K562 (cell line): ENCODE data around the gene TENM4. TPM values are rescaled to one million over a fixed set of nuclear protein-coding genes. Genes with fewer than 3 reads are reported as not detected.

Source experiments
- ATAC-seq: fragments of 200-7000 bp; cut with Tn5 transposase; 3 replicates; pipeline ENCODE4 v1.9.1; 2020; ENCODE audit warnings: moderate library complexity
- BruUV-seq: library from RNA; stranded (reverse); fragments of 400-500 nt; replicated peaks from 2 replicates; lab custom pipeline; 2021; lab: Mats Ljungman, UMichigan
- CTCF ChIA-PET: fragments of 300-600 bp; formaldehyde crosslinking; extraction: SDS; loops from one replicate; lab custom pipeline; 2021; ENCODE audit warnings: low intra/inter-chr PET ratio; lab: Yijun Ruan, JAX
- POLR2A ChIA-PET: fragments of 300-600, 350-650 bp; sonication (Branson Sonifier 250); formaldehyde crosslinking; extraction: SDS; loops from one replicate; lab custom pipeline; 2021; ENCODE audit warnings: antibody characterized with exemption, inconsistent platforms; lab: Yijun Ruan, JAX
- DNase-seq, 4 experiments: peaks; one replicate each; pipeline versions ENCODE4 v3.0.0 to v3.0.0-alpha.2; 2011 to 2018; ENCODE audit warnings: low spot score in 3 of 4, mixed read lengths in 3 of 4; ENCODE audit errors: extremely low read depth in 1 of 4
- FAIRE-seq: peaks from 2 replicates; lab custom pipeline; 2011; peaks lifted over from hg19 to GRCh38; lab: Jason Lieb, UNC
- H2AFZ ChIP-seq: 2 replicates; pipeline ENCODE4 v1.6.0; 2011; ENCODE audit warnings: low read depth, low read length, control low read depth, inconsistent platforms
- H3K27ac ChIP-seq: fragments of 200-600 bp; 3 replicates; pipeline ENCODE4 v1.8.0; 2011; ENCODE audit warnings: low read depth, mild to moderate bottlenecking, control low read depth, inconsistent platforms, low read length, moderate library complexity, mixed read lengths; ENCODE audit errors: extremely low read depth
- H3K27me3 ChIP-seq, 2 experiments: fragments of 300-600 bp in 1 of 2; 2 replicates in 1 of 2; 3 replicates in 1 of 2; pipeline versions ENCODE4 v1.6.0 to v1.8.0; 2011; ENCODE audit warnings: inconsistent platforms in 2 of 2, low read length in 2 of 2, mild to moderate bottlenecking in 1 of 2, mixed read lengths in 1 of 2, moderate library complexity in 1 of 2; ENCODE audit not compliant: control insufficient read depth in 2 of 2, insufficient read depth in 2 of 2
- H3K36me3 ChIP-seq: fragments of 300-600 bp; 3 replicates; pipeline ENCODE4 v1.8.0; 2011; ENCODE audit warnings: mild to moderate bottlenecking, low read length, inconsistent platforms; ENCODE audit not compliant: control insufficient read depth, insufficient read depth
- H3K4me1 ChIP-seq, 2 experiments: fragments of 200-600 bp in 1 of 2; replicated peaks in 1 of 2; 2 replicates in 1 of 2; 3 replicates in 1 of 2; pipeline versions ENCODE4 v1.5.1 to v1.8.0; 2011; ENCODE audit warnings: inconsistent platforms in 2 of 2, low read length in 2 of 2, mild to moderate bottlenecking in 1 of 2, mixed read lengths in 1 of 2, moderate library complexity in 1 of 2; ENCODE audit not compliant: control insufficient read depth in 2 of 2, insufficient read depth in 2 of 2
- H3K4me2 ChIP-seq: 2 replicates; pipeline ENCODE4 v1.6.1; 2011; ENCODE audit warnings: low read length, control low read depth, inconsistent platforms, mixed read lengths; ENCODE audit not compliant: insufficient read depth
- H3K4me3 ChIP-seq: fragments of 200-600 bp; sonication (generic), shearing (Covaris generic); 2 replicates; pipeline ENCODE4 v1.5.1; 2016; ENCODE audit warnings: control low read depth, inconsistent platforms
- H3K79me2 ChIP-seq: fragments of 200-600 bp; 3 replicates; pipeline ENCODE4 v1.8.0; 2011; ENCODE audit warnings: low read length, inconsistent platforms; ENCODE audit not compliant: control insufficient read depth, insufficient read depth
- H3K9ac ChIP-seq, 2 experiments: 2 replicates each; pipeline versions ENCODE4 v1.6.0 to v1.6.1; 2011; ENCODE audit warnings: low read depth in 2 of 2, low read length in 2 of 2, control low read depth in 1 of 2, inconsistent platforms in 1 of 2, mild to moderate bottlenecking in 1 of 2, mixed read lengths in 1 of 2; ENCODE audit not compliant: insufficient read depth in 1 of 2
- H3K9me1 ChIP-seq: one replicate; pipeline ENCODE4 v1.6.0; 2011; ENCODE audit warnings: inconsistent platforms, mild to moderate bottlenecking, low read length, moderate library complexity; ENCODE audit not compliant: control insufficient read depth, insufficient read depth
- H3K9me3 ChIP-seq: replicated peaks from 2 replicates; pipeline ENCODE4 v1.5.1; 2011; ENCODE audit warnings: low read depth, low read length, inconsistent platforms; ENCODE audit not compliant: control insufficient read depth, insufficient read depth
- H4K20me1 ChIP-seq: replicated peaks from 2 replicates; pipeline ENCODE4 v1.6.1; 2011; ENCODE audit warnings: low read length, inconsistent platforms, mixed read lengths; ENCODE audit not compliant: control insufficient read depth, insufficient read depth
- ARNT ChIP-seq, 2 experiments: fragments of 450-650 bp; IDR thresholded peaks; 2 replicates each; pipeline ENCODE4 v1.6.1; 2016; ENCODE audit warnings: mild to moderate bottlenecking in 1 of 2
- NRF1 ChIP-seq, 2 experiments: fragments of 450-650 bp; IDR thresholded peaks in 1 of 2; conservative IDR thresholded peaks in 1 of 2; 2 replicates each; pipeline ENCODE4 v1.6.1; 2014; ENCODE audit warnings: mild to moderate bottlenecking in 2 of 2
- PHF21A ChIP-seq: fragments of 450-650 bp; IDR thresholded peaks from 2 replicates; pipeline ENCODE4 v1.6.1; 2017; ENCODE audit warnings: low read depth, borderline replicate concordance
- REST ChIP-seq, 2 experiments: fragments of 450-650 bp; formaldehyde crosslinking in 1 of 2; IDR thresholded peaks; 2 replicates each; pipeline versions ENCODE4 v1.4.0 to v1.6.1; 2014 to 2020; ENCODE audit warnings: mild to moderate bottlenecking in 2 of 2, borderline replicate concordance in 1 of 2, low read depth in 1 of 2
- SMARCB1 ChIP-seq: IDR thresholded peaks from 2 replicates; pipeline ENCODE4 v1.6.1; 2011; ENCODE audit warnings: improper control_type of control experiment, low read depth; ENCODE audit not compliant: insufficient read length
- TFAM ChIP-seq: fragments of 250-450 bp; sonication (Bioruptor Pico); conservative IDR thresholded peaks from 2 replicates; pipeline ENCODE4 v1.5.0; 2021; ENCODE audit warnings: mild to moderate bottlenecking, moderate library complexity
- ZKSCAN8 ChIP-seq: fragments of 200-800 bp; sonication (Bioruptor generic); IDR thresholded peaks from 2 replicates; pipeline ENCODE4 v1.6.1; 2016; ENCODE audit warnings: missing genetic modification characterization, missing compliant biosample characterization
- WGBS: fragments of 100-300 bp; shearing (Covaris generic); methylation state at CpG from one replicate; pipeline ENCODE4 v1.1.6; 2016; ENCODE audit warnings: low coverage, mixed read lengths; ENCODE audit not compliant: insufficient coverage; ENCODE audit errors: missing lambda C conversion rate; 5-methylcytosine and 5-hydroxymethylcytosine counted together
- in situ Hi-C: fragments of 300-500 bp; cut with MboI; formaldehyde crosslinking; loops from 4 replicates; pipeline ENCODE4 v1.15.0; 2018; ENCODE audit warnings: inconsistent platforms, mixed read lengths
- intact Hi-C: fragments of 100-400 bp; cut with micrococcal nuclease; formaldehyde crosslinking; loops from 2 replicates; pipeline ENCODE4 v1.14.2; 2022
- polyA plus RNA-seq, 8 experiments: library from polyadenylated mRNA; depleted of rRNA in 4 of 8; stranded (reverse) in 5 of 8; unstranded in 3 of 8; fragments of >200 nt; fragmentation: Nextera tagmentation in 2 of 8; fragmentation: Illumina TruSeq in 1 of 8; extraction: Ambion mirVana in 2 of 8; extraction: Trizol in 1 of 8; gene quantifications; 2 replicates each; pipeline versions ENCODE4 v1.2.1 to v1.2.3, GENCODE V29; 2011 to 2014; ENCODE audit warnings: inconsistent platforms in 1 of 8, missing spikeins in 1 of 8
- total RNA-seq, 7 experiments: library from RNA; depleted of rRNA in 6 of 7; stranded (reverse); fragments of >200 nt in 6 of 7; fragmentation: Illumina TruSeq in 2 of 7; extraction: Trizol in 2 of 7; gene quantifications; 2 replicates each; pipeline versions ENCODE4 v1.2.1 to v1.2.3, GENCODE V29; 2011 to 2021; ENCODE audit warnings: low replicate concordance in 1 of 7

TENM4 gene
- total and polyA plus RNA-seq, 9 of the 15 experiments (the other 6 are each of a cell fraction or from before 2014, with no cell fraction given) = 0.16 TPM; not detected in 8

GRCh38 chr11:78898266-78898775 is 542.5 kb downstream of the TENM4 start:
- H3K9ac ChIP-seq = no peak overlapping the region
- WGBS = 0% methylated on average over 1 of the region's 1 CpG
- H3K27me3 ChIP-seq = peaks cover 0 to 9% of the 10 kb centered on the region in 2 experiments; a peak in 2 of 5 replicates
- no peak overlapping the region for H3K4me3 ChIP-seq
- H3K9me3 ChIP-seq = no peaks in the 10 kb centered on the region
- CTCF ChIA-PET = no interaction called here
- DNase-seq (no peak), ATAC-seq (no peak), FAIRE-seq (no peak)
- H3K9me1 ChIP-seq = no peaks in the 10 kb centered on the region
- no peak overlapping the region for H3K4me2 ChIP-seq
- intact Hi-C loops = no loop called here
- no peaks in the 10 kb centered on the region for H3K36me3 ChIP-seq
- POLR2A ChIA-PET = interaction anchor here (0.7 kb wide), 1 partner anchor 29 kb away, joined by 3 read pairs; no protein-coding TSS in a partner anchor
- H3K79me2 ChIP-seq = no peaks in the 10 kb centered on the region
- no TSS peak for BruUV-seq
- H2AFZ ChIP-seq = no peak overlapping the region
- no peak for TF ChIP-seq PHF21A
- no peak overlapping the region for H3K27ac ChIP-seq
- in situ Hi-C loops = no loop called here
- H4K20me1 ChIP-seq = peaks cover 6% of the 10 kb centered on the region; the same call in 1 of the 2 replicates
- peaks cover 0 to 4% of the 10 kb centered on the region in 2 experiments; a peak in 1 of 5 replicates for H3K4me1 ChIP-seq

DNA sequence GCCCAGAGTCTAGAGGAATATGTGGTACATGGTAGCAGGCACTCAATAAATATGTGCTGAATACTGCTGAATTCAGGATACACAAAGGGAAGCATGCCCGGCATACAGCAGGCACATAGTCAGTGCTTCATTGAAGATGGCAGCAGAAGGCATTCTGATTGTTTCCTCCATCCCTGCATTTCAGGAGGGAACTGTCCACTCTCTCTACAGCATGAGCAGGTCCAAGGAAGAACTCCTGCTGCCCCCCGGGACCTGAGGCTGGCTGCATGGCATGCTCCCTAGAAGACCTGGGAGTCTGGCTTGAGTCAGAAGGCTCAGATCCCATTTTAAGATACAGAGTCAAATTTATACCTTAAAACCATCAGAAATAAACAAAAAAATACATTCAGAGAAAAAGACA is 546.8 kb downstream of the TENM4 start:
- Histone ChIP-seq H4K20me1 (peaks cover 6% of the 10 kb centered on the region; the same call in 1 of the 2 replicates), H3K4me1 (no peaks in the 10 kb centered on the region), H3K9me3 (no peaks in the 10 kb centered on the region), H2AFZ (no peak overlapping the region), H3K79me2 (no peaks in the 10 kb centered on the region), H3K4me3 (no peak overlapping the region), H3K27ac (no peak overlapping the region), H3K9me1 (no peaks in the 10 kb centered on the region), H3K9ac (no peak overlapping the region), H3K36me3 (no peaks in the 10 kb centered on the region), H3K27me3 (peaks cover 0 to 6% of the 10 kb centered on the region in 2 experiments; a peak in 1 of 5 replicates), H3K4me2 (no peak overlapping the region)
- 0% methylated on average over 2 of the region's 2 CpGs for WGBS
- DNase-seq = no peak
- ATAC-seq = no peak
- in situ Hi-C loops (no loop called here), intact Hi-C loops (no loop called here)
- FAIRE-seq = no peak
- no TSS peak for BruUV-seq
- ChIA-PET POLR2A (interaction anchor here (1.0 kb wide), 1 partner anchor 10 kb away, joined by 3 read pairs; no protein-coding TSS in a partner anchor), CTCF (no interaction called here)
- TF ChIP-seq NRF1 (conservative IDR thresholded peaks at IDR 0.05 in 1 of 2, IDR thresholded peaks at IDR 0.05 in 1 of 2) (no peak), TFAM (CRISPR knock-in tag) (no peak), REST (IDR thresholded peaks at IDR 0.05; ENCODE audit: borderline replicate concordance) (0 out of 2 replicates have a peak, but pooled peaks have one; percentile 4), REST (CRISPR knock-in tag; IDR thresholded peaks at IDR 0.05; ENCODE audit: low read depth) (0 out of 2 replicates have a peak, but pooled peaks have one; percentile 52), ZKSCAN8 (CRISPR knock-in tag) (peak; percentile 30; the same call in 1 of the 2 replicates), SMARCB1 (no peak), ARNT (IDR thresholded peaks at IDR 0.05) (no peak)
